Astrocyte of the cerebellum (primary cell): ENCODE data around the gene KRT74.

Experiments used
- DNase-seq: peaks from one replicate; pipeline ENCODE4 v3.0.0-alpha.2; 2011; ENCODE audit warnings: low read depth
- H3K4me3 ChIP-seq: 2 replicates; pipeline ENCODE4 v1.5.1; 2011; ENCODE audit warnings: mild to moderate bottlenecking, low read depth, low read length, moderate library complexity
- CTCF ChIP-seq: IDR thresholded peaks from 2 replicates; pipeline ENCODE4 v1.5.1; 2012; ENCODE audit warnings: low read length, low read depth, moderate library complexity, mild to moderate bottlenecking; ENCODE audit errors: missing control alignments
- in situ Hi-C: cut with HindIII; loops from 2 replicates; pipeline ENCODE4 v1.10.0; 2017; ENCODE audit warnings: low sequenced_read_pairs

KRT74 gene

DNA sequence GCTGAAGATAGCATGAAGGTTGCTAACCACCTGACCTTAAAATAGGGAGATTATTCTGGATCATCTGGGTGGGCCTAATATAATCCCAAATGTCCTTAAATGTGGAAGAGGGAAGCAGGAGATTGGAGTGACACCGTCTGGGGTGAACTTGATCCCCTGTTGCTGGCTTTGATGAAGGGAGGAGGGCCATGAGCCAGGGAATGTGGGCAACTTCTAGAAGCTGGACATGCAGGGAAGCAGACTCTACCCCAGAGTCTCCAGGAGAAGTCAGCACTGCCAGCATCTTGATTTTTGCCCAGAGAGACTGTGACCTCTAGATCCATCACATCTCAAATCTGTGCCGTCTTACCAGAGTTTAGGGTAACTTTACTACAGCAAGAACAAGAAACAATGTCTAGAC, 44.2 kb downstream of the KRT74 start:
- no peak overlapping the region for H3K4me3 ChIP-seq
- no peak for DNase-seq
- in situ Hi-C loops, result no loop called here
- no peak for TF ChIP-seq CTCF

DNA sequence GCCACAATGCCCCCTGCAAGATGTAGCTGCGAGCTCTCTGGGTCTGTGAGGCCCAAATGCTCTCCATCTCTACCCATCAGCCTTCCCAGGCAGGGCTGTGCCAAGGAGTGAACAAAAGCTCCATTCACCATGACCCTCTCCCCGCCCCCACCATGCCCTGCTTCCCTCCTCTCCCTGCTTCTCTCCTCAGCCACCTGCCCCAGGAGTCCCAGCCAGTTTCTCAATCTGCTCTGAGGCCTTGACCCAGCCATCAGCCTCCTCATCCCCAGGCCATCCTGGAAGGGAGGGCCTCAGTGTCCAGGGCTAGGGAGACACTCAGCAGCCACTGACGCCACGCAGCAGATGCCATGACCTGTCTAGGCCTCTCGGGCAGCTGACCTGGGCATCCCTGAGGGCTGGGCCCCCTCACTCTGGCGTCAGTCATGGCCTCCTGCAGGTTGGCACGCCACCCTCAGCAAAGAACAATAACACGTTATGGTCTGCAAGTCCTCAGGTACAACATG, 45.0 kb downstream of the KRT74 start:
- in situ Hi-C loops, result no loop called here
- no peak overlapping the region for H3K4me3 ChIP-seq

GRCh38 chr12:52527121-52527800, 46.4 kb downstream of the KRT74 start:
- in situ Hi-C loops, result no loop called here
- no peak for TF ChIP-seq CTCF
- no peak overlapping the region for H3K4me3 ChIP-seq
- DNase-seq, result no peak

More for the DNA sequence above, 45.0 kb downstream of the KRT74 start:
- no peak for TF ChIP-seq CTCF
- DNase-seq, result no peak

DNA sequence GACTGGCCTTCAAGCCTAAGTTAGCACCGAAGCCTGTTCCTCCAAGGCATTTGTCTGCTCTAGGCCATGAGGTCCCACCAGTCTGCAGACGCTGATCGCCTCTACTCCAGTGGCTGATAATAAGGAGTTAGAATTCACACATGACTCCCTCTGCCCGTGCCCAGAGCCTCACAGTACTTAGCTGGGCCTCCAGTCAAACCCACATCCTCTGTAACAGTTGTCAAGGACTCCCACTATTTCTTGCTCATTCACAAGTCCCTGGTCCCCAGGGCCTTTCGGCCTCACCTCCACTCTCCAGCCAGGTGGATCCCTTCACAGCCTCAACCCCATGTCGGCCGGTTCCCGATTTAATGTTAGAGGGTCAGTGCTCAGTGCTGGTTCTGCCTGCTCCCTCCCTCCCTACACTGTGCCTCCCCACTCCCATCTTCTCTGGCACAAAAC, 47.1 kb downstream of the KRT74 start:
- no peak for DNase-seq
- in situ Hi-C loops, result no loop called here
- TF ChIP-seq CTCF, result no peak
- no peak overlapping the region for H3K4me3 ChIP-seq

DNA sequence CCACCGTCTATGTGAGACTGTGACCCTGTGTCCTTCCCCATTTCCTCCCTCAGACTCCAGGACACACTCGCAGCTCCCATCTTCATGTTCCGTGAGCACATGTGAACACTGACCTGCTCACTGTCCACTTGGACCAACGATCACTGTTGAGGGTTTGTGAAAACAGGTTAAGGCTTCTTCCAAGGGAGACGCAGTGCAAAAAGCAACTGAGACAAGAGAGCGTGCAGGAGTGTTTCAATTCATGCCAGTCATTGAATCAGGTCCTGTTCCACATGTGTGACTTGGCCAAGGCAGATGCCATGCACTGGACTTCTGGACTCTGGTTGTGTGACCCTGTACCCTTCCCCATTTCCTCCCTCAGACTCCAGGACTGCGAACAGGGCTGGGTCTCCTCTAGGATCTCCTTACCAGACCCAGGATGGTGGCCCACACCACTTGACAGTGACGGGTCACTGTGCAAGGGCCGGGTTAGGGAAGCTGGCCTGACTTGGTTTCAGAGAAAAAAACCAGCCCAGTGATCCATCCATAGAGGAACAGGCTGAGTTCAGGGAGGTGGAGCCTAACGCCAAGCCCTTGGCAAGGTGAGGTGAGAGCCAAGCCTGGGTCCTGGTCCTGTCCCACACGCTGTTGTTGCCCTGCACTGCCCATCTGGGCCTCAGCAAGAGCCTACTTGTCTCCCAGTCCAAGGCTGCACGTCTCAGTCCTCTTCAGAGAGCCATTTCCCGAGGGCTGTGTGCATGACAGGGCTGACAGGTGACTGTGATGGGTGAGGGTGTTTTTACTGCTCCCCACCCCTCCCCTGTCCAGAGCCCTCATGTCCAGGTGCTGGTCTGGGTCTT, 47.8 kb downstream of the KRT74 start:
- in situ Hi-C loops, result no loop called here
- no peak for TF ChIP-seq CTCF
- DNase-seq, result no peak
- H3K4me3 ChIP-seq, result no peak overlapping the region

- no peak for DNase-seq
- no peak for TF ChIP-seq CTCF
- no peak overlapping the region for H3K4me3 ChIP-seq
- in situ Hi-C loops, result no loop called here
Observed at GRCh38 chr12:52524898-52525591, 48.6 kb downstream of the KRT74 start.
